ENCODE measurements around the gene CYFIP2.

DNA sequence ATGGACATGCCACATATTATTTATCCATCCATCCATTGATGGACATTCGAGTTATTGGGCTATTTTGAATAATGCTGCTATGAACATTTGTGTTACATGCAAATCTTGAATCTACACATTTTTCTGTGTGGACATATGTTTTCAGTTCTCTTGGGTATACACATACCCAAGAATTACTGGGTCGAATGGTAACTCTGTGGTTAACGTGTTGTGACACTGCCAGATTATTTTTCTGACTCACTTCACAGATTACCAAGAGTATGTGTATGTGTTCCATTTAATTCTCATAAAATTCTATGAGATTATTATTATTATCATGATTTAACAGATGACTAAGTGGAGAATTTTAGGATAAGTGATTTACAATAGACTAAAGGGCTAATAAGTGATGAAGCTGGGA, 26.7 kb downstream of the CYFIP2 start:
- TF ChIP-seq POLR2AphosphoS5 (IDR thresholded peaks at IDR 0.05), result no peak
- no peak for TF ChIP-seq EP300 (conservative IDR thresholded peaks at IDR 0.05; ENCODE audit: poor library complexity, severe bottlenecking)
- TF ChIP-seq SMC3 (conservative IDR thresholded peaks at IDR 0.05; ENCODE audit: poor library complexity), result no peak
- TF ChIP-seq, protein P1, sequence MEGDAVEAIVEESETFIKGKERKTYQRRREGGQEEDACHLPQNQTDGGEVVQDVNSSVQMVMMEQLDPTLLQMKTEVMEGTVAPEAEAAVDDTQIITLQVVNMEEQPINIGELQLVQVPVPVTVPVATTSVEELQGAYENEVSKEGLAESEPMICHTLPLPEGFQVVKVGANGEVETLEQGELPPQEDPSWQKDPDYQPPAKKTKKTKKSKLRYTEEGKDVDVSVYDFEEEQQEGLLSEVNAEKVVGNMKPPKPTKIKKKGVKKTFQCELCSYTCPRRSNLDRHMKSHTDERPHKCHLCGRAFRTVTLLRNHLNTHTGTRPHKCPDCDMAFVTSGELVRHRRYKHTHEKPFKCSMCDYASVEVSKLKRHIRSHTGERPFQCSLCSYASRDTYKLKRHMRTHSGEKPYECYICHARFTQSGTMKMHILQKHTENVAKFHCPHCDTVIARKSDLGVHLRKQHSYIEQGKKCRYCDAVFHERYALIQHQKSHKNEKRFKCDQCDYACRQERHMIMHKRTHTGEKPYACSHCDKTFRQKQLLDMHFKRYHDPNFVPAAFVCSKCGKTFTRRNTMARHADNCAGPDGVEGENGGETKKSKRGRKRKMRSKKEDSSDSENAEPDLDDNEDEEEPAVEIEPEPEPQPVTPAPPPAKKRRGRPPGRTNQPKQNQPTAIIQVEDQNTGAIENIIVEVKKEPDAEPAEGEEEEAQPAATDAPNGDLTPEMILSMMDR (IDR thresholded peaks at IDR 0.05; ENCODE audit: poor library complexity, severe bottlenecking), result no peak
